ENCODE data around the gene NT5M. TPM values are rescaled to one million over a fixed set of nuclear protein-coding genes. Genes with fewer than 3 reads are reported as not detected.
"Not testable (repeated sequence)": the region's sequence is repeated elsewhere in the genome, so short reads cannot be mapped to it uniquely, and the experiment has no call there.

Gene NT5M
- total and polyA plus RNA-seq, 9 donors: 5.1 to 10.8 (median 6.7) TPM

GRCh38 chr17:17275971-17276370 lies 27.2 kb upstream of the NT5M start:
- H3K9me3 ChIP-seq (replicated peaks; ENCODE audit: control insufficient read depth, low read depth, low read length): no peaks in the 10 kb centered on the region
- H3K27me3 ChIP-seq (ENCODE audit: control insufficient read depth, insufficient read depth, low read length): no peaks in the 10 kb centered on the region
- H3K4me1 ChIP-seq (ENCODE audit: control insufficient read depth, insufficient read depth, low read length): peaks cover 8% of the 10 kb centered on the region
- no peak overlapping the region for H3K4me3 ChIP-seq (ENCODE audit: low read length)
- 68% methylated on average over 6 of the region's 6 CpGs for WGBS (ENCODE audit: insufficient coverage)
- H3K36me3 ChIP-seq (ENCODE audit: control insufficient read depth, insufficient read depth, low read length): peaks cover 23% of the 10 kb centered on the region
- no peak overlapping the region for H3K27ac ChIP-seq (ENCODE audit: low read length)
- peak; percentile 19 for DNase-seq

GRCh38 chr17:17277431-17277830 lies 25.7 kb upstream of the NT5M start:
- H3K4me3 ChIP-seq (ENCODE audit: low read length); H3K27ac ChIP-seq (ENCODE audit: low read length); H3K27me3 ChIP-seq (ENCODE audit: control insufficient read depth, insufficient read depth, low read length); DNase-seq; H3K9me3 ChIP-seq (replicated peaks; ENCODE audit: control insufficient read depth, low read depth, low read length): not testable (repeated sequence)
- WGBS (ENCODE audit: insufficient coverage): 86% methylated on average over 4 of the region's 5 CpGs
- H3K36me3 ChIP-seq (ENCODE audit: control insufficient read depth, insufficient read depth, low read length): peaks cover 21% of the 10 kb centered on the region
- peaks cover 14% of the 10 kb centered on the region for H3K4me1 ChIP-seq (ENCODE audit: control insufficient read depth, insufficient read depth, low read length)

- no CpG with 5 or more reads among the region's 4 CpGs for WGBS (ENCODE audit: insufficient coverage)
- Histone ChIP-seq H3K4me3 (ENCODE audit: low read length) (no peak overlapping the region), H3K27ac (ENCODE audit: low read length) (no peak overlapping the region), H3K36me3 (ENCODE audit: control insufficient read depth, insufficient read depth, low read length) (peaks cover 9% of the 10 kb centered on the region), H3K27me3 (ENCODE audit: control insufficient read depth, insufficient read depth, low read length) (no peaks in the 10 kb centered on the region), H3K4me1 (ENCODE audit: control insufficient read depth, insufficient read depth, low read length) (peaks cover 14% of the 10 kb centered on the region), H3K9me3 (replicated peaks; ENCODE audit: control insufficient read depth, low read depth, low read length) (no peaks in the 10 kb centered on the region)
- no peak for DNase-seq
These were observed 23.9 kb upstream of the NT5M start for GRCh38 chr17:17279316-17279715.

- peak; percentile 99 for DNase-seq
- H3K9me3 ChIP-seq (replicated peaks; ENCODE audit: control insufficient read depth, low read depth, low read length): no peaks in the 10 kb centered on the region
- H3K27me3 ChIP-seq (ENCODE audit: control insufficient read depth, insufficient read depth, low read length): no peaks in the 10 kb centered on the region
- peaks cover 14% of the 10 kb centered on the region for H3K4me1 ChIP-seq (ENCODE audit: control insufficient read depth, insufficient read depth, low read length)
- H3K36me3 ChIP-seq (ENCODE audit: control insufficient read depth, insufficient read depth, low read length): no peaks in the 10 kb centered on the region
- WGBS (ENCODE audit: insufficient coverage): under 1% methylated on average over 75 of the region's 80 CpGs
- peak within 1 kb of the TSS; percentile 99 for H3K27ac ChIP-seq (ENCODE audit: low read length)
- H3K4me3 ChIP-seq (ENCODE audit: low read length): peak within 1 kb of the TSS; percentile 99
These were observed 22.3 kb upstream of the NT5M start, which contains the start of gene COPS3 for GRCh38 chr17:17280613-17281549. COPS3 (minus strand) TSS chr17:17281246; CDS start chr17:17281186, 60 bp downstream.

- no peak for DNase-seq
- Histone ChIP-seq H3K4me1 (ENCODE audit: control insufficient read depth, insufficient read depth, low read length) (peaks cover 6% of the 10 kb centered on the region), H3K36me3 (ENCODE audit: control insufficient read depth, insufficient read depth, low read length) (no peaks in the 10 kb centered on the region), H3K9me3 (replicated peaks; ENCODE audit: control insufficient read depth, low read depth, low read length) (no peaks in the 10 kb centered on the region), H3K27ac (ENCODE audit: low read length) (no peak overlapping the region), H3K27me3 (ENCODE audit: control insufficient read depth, insufficient read depth, low read length) (no peaks in the 10 kb centered on the region), H3K4me3 (ENCODE audit: low read length) (no peak overlapping the region)
- WGBS (ENCODE audit: insufficient coverage): 86% methylated on average over 2 of the region's 5 CpGs
These were observed 17.2 kb upstream of the NT5M start for GRCh38 chr17:17285951-17286350.

- no peaks in the 10 kb centered on the region for H3K27me3 ChIP-seq (ENCODE audit: control insufficient read depth, insufficient read depth, low read length)
- WGBS (ENCODE audit: insufficient coverage): 88% methylated on average over 3 of the region's 4 CpGs
- DNase-seq: no peak
- H3K27ac ChIP-seq (ENCODE audit: low read length): no peak overlapping the region
- H3K4me3 ChIP-seq (ENCODE audit: low read length): no peak overlapping the region
- no peaks in the 10 kb centered on the region for H3K9me3 ChIP-seq (replicated peaks; ENCODE audit: control insufficient read depth, low read depth, low read length)
- H3K36me3 ChIP-seq (ENCODE audit: control insufficient read depth, insufficient read depth, low read length): no peaks in the 10 kb centered on the region
- no peaks in the 10 kb centered on the region for H3K4me1 ChIP-seq (ENCODE audit: control insufficient read depth, insufficient read depth, low read length)
These were observed 14.1 kb upstream of the NT5M start for GRCh38 chr17:17289086-17289485.

- Histone ChIP-seq H3K4me3 (ENCODE audit: low read length) (no peak overlapping the region), H3K9me3 (replicated peaks; ENCODE audit: control insufficient read depth, low read depth, low read length) (no peaks in the 10 kb centered on the region), H3K27ac (ENCODE audit: low read length) (no peak overlapping the region), H3K27me3 (ENCODE audit: control insufficient read depth, insufficient read depth, low read length) (no peaks in the 10 kb centered on the region), H3K36me3 (ENCODE audit: control insufficient read depth, insufficient read depth, low read length) (no peaks in the 10 kb centered on the region), H3K4me1 (ENCODE audit: control insufficient read depth, insufficient read depth, low read length) (no peaks in the 10 kb centered on the region)
- WGBS (ENCODE audit: insufficient coverage): 73% methylated on average over 4 of the region's 7 CpGs
- no peak for DNase-seq
These were observed 13.5 kb upstream of the NT5M start for GRCh38 chr17:17289701-17290100.

GRCh38 chr17:17295141-17295540 lies 8.0 kb upstream of the NT5M start:
- Histone ChIP-seq H3K4me1 (ENCODE audit: control insufficient read depth, insufficient read depth, low read length) (peaks cover 3% of the 10 kb centered on the region), H3K9me3 (replicated peaks; ENCODE audit: control insufficient read depth, low read depth, low read length) (no peaks in the 10 kb centered on the region), H3K4me3 (ENCODE audit: low read length) (no peak overlapping the region), H3K27ac (ENCODE audit: low read length) (no peak overlapping the region), H3K36me3 (ENCODE audit: control insufficient read depth, insufficient read depth, low read length) (no peaks in the 10 kb centered on the region), H3K27me3 (ENCODE audit: control insufficient read depth, insufficient read depth, low read length) (no peaks in the 10 kb centered on the region)
- DNase-seq: no peak
- WGBS (ENCODE audit: insufficient coverage): 96% methylated on average over 3 of the region's 4 CpGs

GRCh38 chr17:17297217-17297616 lies 6.0 kb upstream of the NT5M start:
- no peaks in the 10 kb centered on the region for H3K36me3 ChIP-seq (ENCODE audit: control insufficient read depth, insufficient read depth, low read length)
- WGBS (ENCODE audit: insufficient coverage): no CpG with 5 or more reads among the region's 3 CpGs
- peaks cover 8% of the 10 kb centered on the region for H3K4me1 ChIP-seq (ENCODE audit: control insufficient read depth, insufficient read depth, low read length)
- peak overlapping the region; percentile 45 for H3K27ac ChIP-seq (ENCODE audit: low read length)
- H3K27me3 ChIP-seq (ENCODE audit: control insufficient read depth, insufficient read depth, low read length): no peaks in the 10 kb centered on the region
- H3K4me3 ChIP-seq (ENCODE audit: low read length): no peak overlapping the region
- no peaks in the 10 kb centered on the region for H3K9me3 ChIP-seq (replicated peaks; ENCODE audit: control insufficient read depth, low read depth, low read length)
- peak; percentile 87 for DNase-seq

- Histone ChIP-seq H3K27me3 (ENCODE audit: control insufficient read depth, insufficient read depth, low read length) (no peaks in the 10 kb centered on the region), H3K9me3 (replicated peaks; ENCODE audit: control insufficient read depth, low read depth, low read length) (no peaks in the 10 kb centered on the region), H3K27ac (ENCODE audit: low read length) (no peak overlapping the region), H3K36me3 (ENCODE audit: control insufficient read depth, insufficient read depth, low read length) (no peaks in the 10 kb centered on the region), H3K4me3 (ENCODE audit: low read length) (no peak overlapping the region), H3K4me1 (ENCODE audit: control insufficient read depth, insufficient read depth, low read length) (peaks cover 13% of the 10 kb centered on the region)
- DNase-seq: peak; percentile 40
- WGBS (ENCODE audit: insufficient coverage): 20% methylated on average over 1 of the region's 3 CpGs
These were observed 5.1 kb upstream of the NT5M start for GRCh38 chr17:17298108-17298507.
